Tibial artery (tissue), 4 donors: ENCODE measurements around the gene CDPF1.

Experiments
- DNase-seq, 2 donors: peaks; one replicate each; pipeline ENCODE4 v3.0.0-alpha.2; 2019
- H3K27ac ChIP-seq, 2 donors: fragments of 200-600 bp; sonication (generic) in 1 of 2; 1 replicate in 1 of 2; 2 replicates in 1 of 2; pipeline ENCODE4 v1.5.1; 2018 to 2019; ENCODE audit warnings: mild to moderate bottlenecking in 1 of 2
- H3K27me3 ChIP-seq, 2 donors: fragments of 200-600 bp; sonication (generic) in 1 of 2; one replicate each; pipeline versions ENCODE4 v1.5.1 to v1.6.0; 2016 to 2019
- H3K36me3 ChIP-seq, 3 donors: fragments of 200-600 bp; sonication (generic) in 2 of 3; one replicate each; pipeline ENCODE4 v1.5.1; 2016 to 2019; ENCODE audit warnings: mild to moderate bottlenecking in 2 of 3
- H3K4me1 ChIP-seq, 4 donors: fragments of 200-600 bp; sonication (generic) in 2 of 4; 1 replicate in 3 of 4; 2 replicates in 1 of 4; pipeline ENCODE4 v1.5.1; 2016 to 2019
- H3K4me3 ChIP-seq, 2 donors: fragments of 200-600 bp; sonication (generic) in 1 of 2; 1 replicate in 1 of 2; 2 replicates in 1 of 2; pipeline ENCODE4 v1.5.1; 2018 to 2019; ENCODE audit warnings: mild to moderate bottlenecking in 2 of 2
- H3K9me3 ChIP-seq, 3 donors: fragments of 200-600 bp; sonication (generic) in 1 of 3; one replicate each; pipeline ENCODE4 v1.5.1; 2016 to 2019
- CTCF ChIP-seq, 2 experiments: fragments of 200-600 bp in 1 of 2; fragments of 450-650 bp in 1 of 2; IDR thresholded peaks; one replicate each; pipeline ENCODE4 v1.5.1; 2017 to 2019; ENCODE audit warnings: antibody characterized with exemption in 2 of 2, mild to moderate bottlenecking in 1 of 2, moderate library complexity in 1 of 2
- intact Hi-C: fragments of 100-400 bp; cut with DNase I; formaldehyde crosslinking; loops from one replicate; pipeline ENCODE4 v1.15.0; 2023; ENCODE audit warnings: low total_unique reads

Gene CDPF1

GRCh38 chr22:46259374-46259773 is 9.3 kb upstream of the CDPF1 start:
- peaks cover 0 to 12% (median 0%) of the 10 kb centered on the region in 3 donors for H3K9me3 ChIP-seq
- no peak overlapping the region for H3K27ac ChIP-seq
- no peak overlapping the region for H3K4me3 ChIP-seq
- TF ChIP-seq CTCF (IDR thresholded peaks at IDR 0.05): no peak
- peaks cover 0 to 19% of the 10 kb centered on the region in 2 donors for H3K27me3 ChIP-seq
- peaks cover 0 to 7% (median 3%) of the 10 kb centered on the region in 4 donors for H3K4me1 ChIP-seq
- intact Hi-C loops: loop anchor here (10.0 kb wide), 1 partner anchor 135 kb away; no protein-coding TSS in a partner anchor
- no peaks in the 10 kb centered on the region for H3K36me3 ChIP-seq
- DNase-seq: no peak

DNA sequence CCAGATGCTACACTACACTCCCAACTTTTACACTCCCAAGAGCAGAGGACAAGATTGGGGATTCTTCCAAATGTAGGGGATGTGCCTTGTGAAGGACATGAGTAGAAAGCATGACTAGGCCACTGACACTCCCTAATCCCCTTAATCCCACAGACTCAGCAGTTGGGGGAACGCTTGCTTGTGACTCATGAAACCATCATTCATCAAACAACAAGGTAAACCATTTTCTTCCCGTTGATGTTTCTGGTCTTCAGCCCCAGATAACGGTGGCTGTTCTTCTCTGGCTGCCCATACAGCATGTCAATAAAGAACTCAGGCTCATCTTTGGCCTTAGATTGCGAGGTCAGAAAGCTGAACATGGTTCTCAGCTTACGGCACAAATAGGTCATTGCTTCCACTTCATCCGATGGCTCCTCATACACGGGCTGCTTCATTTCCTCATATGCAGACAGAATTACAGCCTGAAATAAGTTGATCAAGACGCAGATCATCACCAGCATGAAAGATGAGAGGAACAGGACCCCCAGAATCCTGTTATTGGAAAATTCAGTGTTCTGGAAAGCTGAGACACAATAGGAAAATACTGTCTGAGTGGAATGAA is 6.4 kb upstream of the CDPF1 start:
- Histone ChIP-seq H3K9me3 (peaks cover 0 to 12% (median 0%) of the 10 kb centered on the region in 3 donors), H3K36me3 (no peaks in the 10 kb centered on the region), H3K27ac (no peak overlapping the region), H3K27me3 (peaks cover 0 to 10% of the 10 kb centered on the region in 2 donors), H3K4me3 (no peak overlapping the region), H3K4me1 (peaks cover 0 to 2% (median 0%) of the 10 kb centered on the region in 4 donors)
- no peak for DNase-seq
- TF ChIP-seq CTCF (IDR thresholded peaks at IDR 0.05): no peak
- intact Hi-C loops: loop anchor here (10.0 kb wide), 1 partner anchor 132 kb away; no protein-coding TSS in a partner anchor

GRCh38 chr22:46251816-46252380 is 1.8 kb upstream of the CDPF1 start:
- Histone ChIP-seq H3K4me1 (peaks cover 0 to 23% (median 15%) of the 10 kb centered on the region in 4 donors), H3K27ac (no peak overlapping the region), H3K27me3 (no peaks in the 10 kb centered on the region), H3K9me3 (no peaks in the 10 kb centered on the region), H3K4me3 (no peak overlapping the region), H3K36me3 (no peaks in the 10 kb centered on the region)
- DNase-seq: no peak
- intact Hi-C loops: loop anchor here (10.0 kb wide), 1 partner anchor 127 kb away; no protein-coding TSS in a partner anchor
- no peak for TF ChIP-seq CTCF (IDR thresholded peaks at IDR 0.05)

- no peak for TF ChIP-seq CTCF (IDR thresholded peaks at IDR 0.05)
- intact Hi-C loops: loop anchor here (10.0 kb wide), 1 partner anchor 126 kb away; no protein-coding TSS in a partner anchor
- peak overlapping the region in 1 of 2 donors; percentile 85 for H3K27ac ChIP-seq
- peaks cover 0 to 6% (median 0%) of the 10 kb centered on the region in 3 donors for H3K36me3 ChIP-seq
- peak overlapping the region; percentile 70 for H3K4me3 ChIP-seq
- no peak for DNase-seq
- peaks cover 0 to 23% (median 15%) of the 10 kb centered on the region in 4 donors for H3K4me1 ChIP-seq
- H3K9me3 ChIP-seq: no peaks in the 10 kb centered on the region
- no peaks in the 10 kb centered on the region for H3K27me3 ChIP-seq
Observed at GRCh38 chr22:46251266-46251665, 1.2 kb upstream of the CDPF1 start.

DNA sequence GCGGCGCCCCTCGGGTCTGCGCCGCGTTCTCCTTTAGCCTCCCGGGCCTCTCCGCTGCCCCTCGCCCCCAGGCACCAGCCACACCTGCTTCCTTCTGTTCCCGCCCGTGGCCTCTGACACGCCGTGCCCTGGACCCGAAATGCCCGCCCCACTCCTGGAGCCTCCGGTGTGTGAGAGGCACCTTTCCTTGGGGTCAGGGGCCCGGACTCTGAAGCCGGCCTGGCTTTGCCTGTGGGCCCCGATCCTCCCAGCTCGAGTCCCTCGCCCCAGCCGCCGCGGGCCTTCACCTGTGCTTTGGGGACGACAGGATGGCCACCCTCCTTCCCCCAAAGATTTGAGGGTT is 661 bp upstream of the CDPF1 start:
- intact Hi-C loops: loop anchor here (10.0 kb wide), 1 partner anchor 126 kb away; no protein-coding TSS in a partner anchor
- Histone ChIP-seq H3K36me3 (peaks cover 0 to 9% (median 0%) of the 10 kb centered on the region in 3 donors), H3K4me3 (peak overlapping the region; percentile 70), H3K4me1 (peaks cover 0 to 23% (median 15%) of the 10 kb centered on the region in 4 donors), H3K27me3 (no peaks in the 10 kb centered on the region), H3K9me3 (no peaks in the 10 kb centered on the region), H3K27ac (peak overlapping the region; percentile 84 to 85)
- no peak for DNase-seq
- TF ChIP-seq CTCF (IDR thresholded peaks at IDR 0.05): no peak
